ENCODE results near the gene TEAD1.
A peak's percentile ranks its signal among the peaks of the same experiment; 100 is the strongest.

The TEAD1 gene

GRCh38 chr11:12835286-12835685 is 161.1 kb downstream of the TEAD1 start:
- no peak for DNase-seq (ENCODE audit: low spot score)

GRCh38 chr11:12838463-12839123 is 164.4 kb downstream of the TEAD1 start:
- DNase-seq (ENCODE audit: low spot score), result no peak

GRCh38 chr11:12840871-12841660 is 166.8 kb downstream of the TEAD1 start:
- no peak for DNase-seq (ENCODE audit: low spot score)

GRCh38 chr11:12841946-12842630 is 167.9 kb downstream of the TEAD1 start:
- DNase-seq (ENCODE audit: low spot score), result peak; percentile 65

- DNase-seq (ENCODE audit: low spot score), result no peak
These were observed 168.9 kb downstream of the TEAD1 start for GRCh38 chr11:12842933-12843636.

GRCh38 chr11:12845163-12845562 is 170.9 kb downstream of the TEAD1 start:
- no peak for DNase-seq (ENCODE audit: low spot score)

GRCh38 chr11:12845739-12846358 is 171.6 kb downstream of the TEAD1 start:
- peak; percentile 92 for DNase-seq (ENCODE audit: low spot score)

- no peak for DNase-seq (ENCODE audit: low spot score)
These were observed 172.8 kb downstream of the TEAD1 start for GRCh38 chr11:12846786-12847615.

GRCh38 chr11:12848413-12848812 is 174.2 kb downstream of the TEAD1 start:
- DNase-seq (ENCODE audit: low spot score), result no peak

- DNase-seq (ENCODE audit: low spot score), result no peak
These were observed 179.1 kb downstream of the TEAD1 start for GRCh38 chr11:12853325-12853651.

- no peak for DNase-seq (ENCODE audit: low spot score)
These were observed 179.6 kb downstream of the TEAD1 start for GRCh38 chr11:12853652-12854296.

- no peak for DNase-seq (ENCODE audit: low spot score)
These were observed 180.1 kb downstream of the TEAD1 start for GRCh38 chr11:12854297-12854661.

GRCh38 chr11:12854829-12855228 is 180.6 kb downstream of the TEAD1 start:
- DNase-seq (ENCODE audit: low spot score), result no peak

- DNase-seq (ENCODE audit: low spot score), result no peak
These were observed 182.1 kb downstream of the TEAD1 start for GRCh38 chr11:12856338-12856737.

GRCh38 chr11:12857572-12857971 is 183.4 kb downstream of the TEAD1 start:
- DNase-seq (ENCODE audit: low spot score), result no peak

- no peak for DNase-seq (ENCODE audit: low spot score)
These were observed 185.8 kb downstream of the TEAD1 start for GRCh38 chr11:12859872-12860657.

- no peak for DNase-seq (ENCODE audit: low spot score)
These were observed 186.6 kb downstream of the TEAD1 start for GRCh38 chr11:12860827-12861226.

GRCh38 chr11:12862696-12863469 is 188.7 kb downstream of the TEAD1 start:
- no peak for DNase-seq (ENCODE audit: low spot score)

GRCh38 chr11:12863605-12864121 is 189.4 kb downstream of the TEAD1 start:
- DNase-seq (ENCODE audit: low spot score), result no peak

Measured in COLO829 (cell line).